ENCODE measurements around the gene DTX3. TPM values are rescaled to one million over a fixed set of nuclear protein-coding genes. Genes with fewer than 3 reads are reported as not detected.

The DTX3 gene
- total and polyA plus RNA-seq, 10 donors = 13.7 to 30.7 (median 21.6) TPM

DNA sequence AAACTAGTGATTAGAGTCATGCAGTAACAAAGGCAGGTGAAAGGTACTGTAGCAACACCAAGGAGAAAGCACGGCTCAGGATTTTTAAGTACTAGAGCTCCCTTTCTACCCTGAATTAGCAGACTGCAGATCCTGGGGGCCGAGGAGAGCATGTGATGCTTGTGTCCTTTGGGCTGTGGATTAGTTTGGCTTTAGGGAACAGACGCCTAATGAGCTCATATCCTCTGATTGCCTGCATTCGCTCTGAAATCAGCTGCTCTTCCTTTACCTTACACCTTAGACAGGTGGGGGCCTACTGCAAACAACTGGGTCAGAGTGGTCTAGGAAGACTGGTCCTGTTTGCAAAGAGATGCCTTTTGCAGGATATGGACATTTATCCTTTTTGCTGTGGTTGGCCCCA lies 11.4 kb upstream of the DTX3 start:
- intact Hi-C loops (cut with DNase I; ENCODE audit: low total_unique reads) = no loop called here
- 84 to 92% (median 88%) methylated on average over 4 of the region's 4 CpGs for WGBS, 5 donors
- peaks cover 0 to 45% (median 30%) of the 10 kb centered on the region in 6 donors for H3K36me3 ChIP-seq
- no peak for DNase-seq
- no peak for TF ChIP-seq POLR2A (IDR thresholded peaks at IDR 0.05)
- no peaks in the 10 kb centered on the region for H3K9me3 ChIP-seq
- H3K27me3 ChIP-seq (replicated peaks in 1 of 7) = peaks cover 0 to 5% (median 0%) of the 10 kb centered on the region in 7 donors
- H3K4me1 ChIP-seq = peaks cover 0 to 30% (median 21%) of the 10 kb centered on the region in 6 donors
- no peak overlapping the region for H3K27ac ChIP-seq
- H3K4me3 ChIP-seq = no peak overlapping the region

DNA sequence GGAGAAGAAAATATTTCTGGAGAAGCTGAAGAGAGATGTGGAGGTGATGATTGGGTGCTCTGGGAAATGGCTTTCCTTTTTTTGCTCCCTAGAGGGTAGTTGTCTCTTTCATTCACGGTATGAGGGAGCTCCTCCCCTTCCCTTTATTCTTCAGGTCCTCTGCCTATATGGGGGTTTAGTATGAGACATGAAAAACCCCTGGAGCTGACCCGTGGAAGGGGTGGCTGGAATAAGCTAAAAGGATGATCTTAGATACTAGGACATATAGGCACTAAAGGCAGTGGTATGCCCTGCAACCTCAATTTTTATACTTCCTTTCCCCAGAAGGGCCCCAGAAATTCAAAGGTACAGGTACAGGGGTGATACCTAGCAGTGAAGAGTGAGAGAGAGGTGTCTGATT lies 4.2 kb upstream of the DTX3 start:
- 64 to 77% (median 65%) methylated on average over 2 of the region's 2 CpGs for WGBS, 5 donors
- intact Hi-C loops (cut with DNase I; ENCODE audit: low total_unique reads) = no loop called here
- no peak for DNase-seq

DNA sequence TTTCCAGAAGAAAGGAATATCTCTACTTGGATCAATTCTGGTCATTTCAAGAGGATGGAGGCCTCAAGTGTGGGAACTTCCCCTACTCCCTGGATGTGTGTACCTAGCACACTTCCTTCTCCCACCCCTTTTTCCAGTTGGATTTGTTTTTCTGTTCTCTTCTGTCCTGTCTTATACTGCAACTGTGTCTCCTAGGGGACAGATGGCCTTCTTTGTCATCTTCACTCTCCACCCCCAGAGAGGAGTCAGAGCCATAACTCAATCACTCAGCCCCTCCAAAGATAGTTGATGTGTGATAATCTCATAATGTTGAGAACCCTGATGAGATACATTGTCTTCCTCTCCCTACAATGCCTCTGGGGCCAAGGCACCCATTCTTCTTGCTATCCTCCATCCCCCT lies 2.1 kb upstream of the DTX3 start:
- Histone ChIP-seq H3K4me3 (no peak overlapping the region), H3K27me3 (replicated peaks in 1 of 7) (peaks cover 0 to 29% (median 7%) of the 10 kb centered on the region in 7 donors), H3K4me1 (peaks cover 3 to 36% (median 24%) of the 10 kb centered on the region in 6 donors), H3K27ac (no peak overlapping the region), H3K36me3 (peaks cover 0 to 64% (median 36%) of the 10 kb centered on the region in 6 donors), H3K9me3 (no peaks in the 10 kb centered on the region)
- no peak for TF ChIP-seq POLR2AphosphoS5 (IDR thresholded peaks at IDR 0.05)
- no peak for TF ChIP-seq CTCF (IDR thresholded peaks at IDR 0.05 in 8 of 11, conservative IDR thresholded peaks at IDR 0.05 in 3 of 11)
- no peak for TF ChIP-seq POLR2A (IDR thresholded peaks at IDR 0.05)
- DNase-seq = no peak
- intact Hi-C loops (cut with DNase I; ENCODE audit: low total_unique reads) = no loop called here

More for the DNA sequence above, 4.2 kb upstream of the DTX3 start:
- peaks cover 0 to 78% (median 51%) of the 10 kb centered on the region in 6 donors for H3K36me3 ChIP-seq
- H3K4me1 ChIP-seq = peaks cover 3 to 25% (median 17%) of the 10 kb centered on the region in 6 donors
- no peak overlapping the region for H3K4me3 ChIP-seq
- TF ChIP-seq POLR2AphosphoS5 (IDR thresholded peaks at IDR 0.05) = no peak
- no peak for TF ChIP-seq CTCF (IDR thresholded peaks at IDR 0.05 in 8 of 11, conservative IDR thresholded peaks at IDR 0.05 in 3 of 11)
- no peak for TF ChIP-seq POLR2A (IDR thresholded peaks at IDR 0.05)
- H3K27ac ChIP-seq = no peak overlapping the region
- peaks cover 0 to 17% (median 7%) of the 10 kb centered on the region in 7 donors for H3K27me3 ChIP-seq (replicated peaks in 1 of 7)
- no peaks in the 10 kb centered on the region for H3K9me3 ChIP-seq

- no peaks in the 10 kb centered on the region for H3K9me3 ChIP-seq
- H3K4me1 ChIP-seq = peaks cover 3 to 36% (median 24%) of the 10 kb centered on the region in 6 donors
- H3K36me3 ChIP-seq = peaks cover 0 to 57% (median 32%) of the 10 kb centered on the region in 6 donors
- TF ChIP-seq CTCF (IDR thresholded peaks at IDR 0.05 in 8 of 11, conservative IDR thresholded peaks at IDR 0.05 in 3 of 11) (no peak), POLR2A (IDR thresholded peaks at IDR 0.05) (no peak), POLR2AphosphoS5 (IDR thresholded peaks at IDR 0.05) (no peak)
- peaks cover 0 to 31% (median 7%) of the 10 kb centered on the region in 7 donors for H3K27me3 ChIP-seq (replicated peaks in 1 of 7)
- H3K27ac ChIP-seq = peak overlapping the region in 7 of 8 donors; percentile 51 to 89 (median 83)
- WGBS, 5 donors = 41 to 69% (median 54%) methylated on average over 2 of the region's 2 CpGs
- no peak overlapping the region for H3K4me3 ChIP-seq
- no peak for DNase-seq
- intact Hi-C loops (cut with DNase I; ENCODE audit: low total_unique reads) = no loop called here
These were observed 1.3 kb upstream of the DTX3 start for GRCh38 chr12:57603324-57603723.
